HG02938 (cell line): ENCODE data around the gene CIRBP.

Experiments
- ATAC-seq: cut with Tn5 transposase; IDR thresholded peaks from one replicate; pipeline ENCODE4 v1.9.1; 2021; ENCODE audit warnings: mild to moderate bottlenecking, moderate library complexity; ENCODE audit not compliant: unreplicated experiment

CIRBP gene

DNA sequence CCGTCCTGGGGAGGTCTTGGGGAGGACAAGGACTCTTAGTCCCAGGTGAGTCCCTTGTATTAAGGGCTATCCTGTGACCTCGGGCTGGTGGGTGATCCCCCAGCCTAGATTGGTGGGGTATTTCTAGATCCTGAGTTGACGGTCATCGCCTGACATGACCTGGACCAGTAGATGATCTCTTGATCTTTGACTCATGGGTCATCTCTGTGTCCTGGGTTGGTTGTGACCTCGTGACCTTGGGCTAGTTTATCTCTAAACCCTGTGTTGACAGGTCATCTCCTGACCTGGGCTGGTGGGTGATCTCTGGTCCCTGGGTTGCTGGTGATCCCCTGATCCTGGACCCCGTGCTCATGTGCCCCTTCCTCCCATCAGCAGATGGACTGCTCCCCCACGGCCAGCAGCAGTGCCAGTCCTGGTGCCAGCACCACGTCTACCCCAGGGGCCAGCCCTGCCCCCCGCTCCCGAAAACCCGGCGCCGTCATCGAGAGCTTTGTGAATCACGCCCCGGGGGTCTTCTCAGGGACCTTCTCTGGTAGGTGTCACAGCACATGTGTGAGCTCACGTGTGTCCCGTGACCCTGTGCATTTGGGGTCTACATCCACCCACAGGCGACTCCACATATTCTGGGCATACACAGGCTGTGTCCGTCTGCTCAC lies 14.5 kb upstream of the CIRBP start:
- no peak for ATAC-seq

DNA sequence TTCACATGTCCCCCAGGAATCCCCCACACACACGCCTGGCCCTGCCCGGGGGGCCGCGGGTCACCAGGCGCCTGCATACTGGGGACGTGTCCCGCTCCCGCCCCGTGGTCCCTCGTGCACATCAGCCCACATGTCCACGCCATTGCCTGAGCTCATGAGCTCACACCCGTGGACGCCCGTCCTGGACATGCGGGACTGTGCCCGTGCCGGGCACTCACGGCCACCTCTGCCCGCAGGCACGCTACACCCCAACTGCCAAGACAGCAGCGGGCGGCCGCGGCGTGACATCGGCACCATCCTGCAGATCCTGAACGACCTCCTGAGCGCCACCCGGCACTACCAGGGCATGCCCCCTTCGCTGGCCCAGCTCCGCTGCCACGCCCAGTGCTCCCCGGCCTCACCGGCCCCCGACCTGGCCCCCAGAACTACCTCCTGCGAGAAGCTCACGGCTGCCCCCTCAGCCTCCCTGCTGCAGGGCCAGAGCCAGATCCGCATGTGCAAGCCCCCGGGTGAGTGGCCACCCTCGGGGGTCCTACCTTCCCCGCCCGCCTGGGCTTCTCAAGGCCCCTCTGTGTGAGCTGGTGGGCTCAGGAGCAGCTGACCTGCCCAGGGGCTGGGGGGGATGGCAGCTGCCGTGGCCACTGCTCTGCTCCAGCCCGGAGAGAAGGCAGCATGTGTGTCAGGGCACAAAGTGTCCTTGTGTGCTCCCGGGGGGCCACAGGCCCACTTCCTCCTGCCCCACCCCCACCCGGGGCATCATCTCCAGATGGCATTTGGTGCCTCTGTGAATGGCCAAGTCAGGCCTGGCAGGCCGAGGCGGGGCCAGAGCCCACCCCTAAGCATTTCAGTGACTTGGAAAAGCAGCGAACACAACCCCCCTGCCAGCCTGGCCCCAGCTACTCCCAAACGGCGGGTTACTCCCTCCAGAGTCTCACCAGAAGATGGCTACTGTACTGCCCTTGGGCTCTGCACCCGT lies 13.7 kb upstream of the CIRBP start:
- ATAC-seq, result no peak

DNA sequence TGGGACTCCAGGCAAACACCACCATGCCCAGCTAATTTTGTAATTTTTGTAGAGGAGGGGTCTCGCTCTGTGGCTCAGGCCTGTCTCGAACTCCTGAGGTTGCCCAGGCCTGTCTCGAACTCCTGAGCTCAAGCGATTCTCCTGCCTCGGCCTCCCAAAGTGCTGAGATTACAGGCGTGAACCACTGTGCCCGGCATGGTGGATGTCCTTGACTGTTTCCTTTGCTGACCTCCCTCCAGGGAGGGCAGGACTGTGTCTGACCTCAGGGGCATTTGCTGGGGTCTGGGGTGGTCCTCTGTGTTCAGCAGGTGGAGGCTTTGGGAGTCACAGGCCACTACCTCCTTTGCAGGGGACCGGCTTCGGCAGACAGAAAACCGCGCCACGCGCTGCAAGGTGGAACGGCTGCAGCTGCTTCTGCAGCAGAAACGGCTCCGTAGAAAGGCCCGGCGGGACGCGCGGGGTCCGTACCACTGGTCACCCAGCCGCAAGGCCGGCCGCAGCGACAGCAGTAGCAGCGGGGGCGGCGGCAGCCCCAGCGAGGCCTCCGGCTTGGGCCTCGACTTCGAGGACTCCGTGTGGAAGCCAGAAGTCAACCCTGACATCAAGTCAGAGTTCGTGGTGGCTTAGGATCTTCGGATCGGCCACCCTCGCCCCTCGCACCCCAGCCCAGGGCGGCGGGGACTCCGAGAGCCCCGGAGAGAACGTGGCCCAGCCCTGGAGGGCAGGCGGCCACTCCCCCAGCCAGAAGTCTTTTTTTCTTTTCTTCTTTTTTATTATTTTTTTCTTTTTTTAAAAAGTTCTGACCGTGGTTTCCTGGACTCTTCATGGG lies 12.3 kb upstream of the CIRBP start:
- ATAC-seq, result no peak

DNA sequence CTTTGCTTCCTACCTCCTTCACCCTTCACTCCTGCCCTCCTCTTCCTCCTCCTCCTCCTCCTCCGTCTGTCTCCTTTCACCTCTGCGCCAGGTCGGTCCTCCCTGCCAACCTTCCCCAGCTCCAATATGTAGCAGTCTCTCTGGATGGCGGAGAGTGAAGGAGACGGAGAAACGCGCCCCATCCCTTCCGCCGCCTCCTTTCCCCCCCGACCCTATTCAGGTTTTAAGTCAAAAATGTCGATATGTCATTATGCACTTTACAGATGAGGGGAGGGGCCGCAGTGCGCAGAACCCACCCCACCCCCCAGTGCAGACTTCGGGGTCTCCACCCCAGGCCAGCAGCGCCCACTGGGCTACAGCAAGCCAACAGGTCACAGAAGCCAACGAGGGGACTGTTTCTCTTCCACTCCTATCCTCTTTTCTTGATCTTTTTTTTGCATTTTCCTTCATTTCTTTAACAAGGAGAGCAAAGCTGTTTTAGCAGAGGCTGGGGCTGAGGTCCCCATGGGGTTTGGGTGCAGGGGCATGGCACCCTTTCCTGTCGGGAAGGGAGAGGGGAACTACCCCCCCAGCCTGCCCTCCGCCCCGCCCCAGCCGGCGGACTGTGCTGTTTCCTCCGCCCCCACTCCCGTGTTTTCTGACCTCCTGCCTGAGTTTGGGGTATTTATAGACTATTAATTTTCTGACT lies 11.5 kb upstream of the CIRBP start:
- ATAC-seq, result no peak

DNA sequence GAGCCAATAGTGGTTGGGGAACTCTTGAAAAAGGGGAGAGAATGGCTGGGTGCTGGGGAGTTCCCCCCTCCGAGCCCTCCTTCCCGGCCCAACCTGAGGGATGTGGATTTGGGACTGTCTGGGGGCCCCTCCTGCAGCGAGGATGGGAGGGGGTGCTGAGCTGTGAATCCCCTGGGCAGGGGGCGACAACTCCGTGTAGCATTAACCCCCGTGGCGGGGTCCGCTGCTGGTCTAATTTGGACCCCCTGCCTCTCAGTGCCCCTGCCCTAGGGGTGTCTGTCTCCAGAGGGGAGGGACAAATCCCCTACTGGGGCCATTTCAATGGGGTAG lies 11.0 kb upstream of the CIRBP start:
- no peak for ATAC-seq

DNA sequence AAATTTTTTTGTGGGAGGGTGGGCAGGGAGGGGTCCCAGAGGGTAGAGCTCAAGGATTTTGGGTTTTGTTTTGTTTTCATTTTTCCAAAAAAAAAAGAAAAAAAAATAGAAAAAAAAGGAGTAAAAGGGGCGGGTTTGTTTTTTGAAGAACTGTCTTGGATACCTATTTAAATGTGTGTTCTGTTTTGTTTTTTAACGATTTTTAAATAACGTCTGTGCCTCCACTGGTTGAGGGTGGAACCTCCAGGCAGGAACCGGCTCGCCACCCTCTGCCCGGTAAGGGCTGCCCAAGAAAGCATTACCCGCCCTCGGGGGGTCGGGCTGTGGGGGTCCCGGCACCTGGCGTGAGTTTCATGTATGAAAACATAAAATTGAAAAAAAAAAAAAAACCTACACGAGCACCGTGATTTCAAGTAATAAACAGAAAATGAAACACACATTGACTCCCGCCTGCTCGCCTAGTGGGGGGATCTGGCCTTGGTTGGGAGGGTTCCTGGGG lies 10.4 kb upstream of the CIRBP start:
- no peak for ATAC-seq

DNA sequence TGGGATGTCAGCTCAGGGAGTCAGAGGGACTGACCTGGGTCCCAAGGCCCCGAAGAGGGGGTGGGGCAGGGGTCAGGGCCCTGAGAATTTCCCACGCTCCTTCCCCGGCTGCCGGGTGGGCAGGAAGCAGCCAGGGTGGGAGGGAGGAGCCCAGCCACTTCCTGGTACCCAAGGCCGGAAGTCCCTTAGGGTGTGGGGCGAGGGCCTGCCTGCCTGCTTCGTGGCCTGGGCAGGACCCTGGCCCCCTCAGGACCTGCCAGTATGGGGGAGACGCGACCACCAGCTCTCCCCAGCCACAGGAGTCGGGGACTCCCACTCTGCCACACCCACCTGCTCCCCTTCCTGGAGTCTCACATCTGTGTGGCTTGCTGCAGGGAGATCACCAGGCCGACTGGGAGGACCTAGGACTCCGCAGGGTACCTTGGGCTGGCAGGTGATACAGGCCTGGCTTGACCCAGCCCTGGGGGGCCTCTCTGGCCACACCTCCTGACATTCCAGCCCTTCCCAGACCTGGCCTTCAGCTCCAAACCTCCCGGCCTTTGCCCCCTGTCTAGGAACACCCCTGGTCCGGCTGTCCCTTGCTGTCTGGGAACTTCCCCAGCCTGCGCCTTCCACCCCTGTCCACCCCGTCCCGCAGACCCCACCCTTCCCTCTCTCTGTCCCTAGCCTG lies 9.8 kb upstream of the CIRBP start:
- ATAC-seq, result no peak

DNA sequence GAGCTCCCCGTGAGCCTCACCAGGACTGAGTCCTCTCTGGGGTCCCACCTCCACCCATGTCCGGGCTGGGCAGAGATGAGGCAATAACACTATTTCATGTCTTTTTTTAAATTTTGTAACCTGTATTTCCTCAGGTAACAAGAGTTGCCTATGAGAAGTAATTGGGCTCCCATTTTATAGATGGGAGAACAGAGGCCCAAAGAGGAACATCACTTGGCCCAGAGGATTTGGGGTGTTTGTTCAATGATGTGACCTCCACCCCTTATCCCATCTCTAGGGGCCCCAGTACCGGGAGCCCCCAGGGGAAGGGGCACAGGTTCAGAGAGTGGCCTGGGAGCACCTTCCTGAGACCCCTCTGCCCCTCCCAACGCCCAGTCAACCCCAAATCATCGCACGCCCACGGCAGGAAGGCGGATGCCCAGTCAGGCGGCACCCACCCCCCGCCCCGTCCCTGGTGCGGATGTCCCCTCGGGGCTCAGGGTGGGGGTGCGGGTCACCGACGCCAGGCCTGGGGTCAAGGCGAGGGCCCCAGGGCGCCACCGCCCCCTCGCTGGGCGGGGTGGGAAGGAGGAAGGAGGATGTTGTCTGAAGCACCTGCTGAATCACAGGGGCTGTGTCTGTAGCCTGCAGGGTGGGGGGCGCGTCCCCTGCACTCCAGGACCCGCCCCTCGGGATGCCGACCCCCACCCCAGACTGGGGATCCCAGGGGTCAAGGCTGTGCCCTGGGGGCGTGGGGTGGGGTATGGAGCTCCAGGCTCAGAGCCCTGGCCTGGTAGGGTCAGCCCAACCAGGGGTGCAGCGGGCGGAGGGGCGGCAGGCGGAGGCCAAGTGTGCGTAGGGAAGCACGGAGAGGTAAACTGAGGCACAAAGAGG lies 9.0 kb upstream of the CIRBP start:
- peak; percentile 7 for ATAC-seq

DNA sequence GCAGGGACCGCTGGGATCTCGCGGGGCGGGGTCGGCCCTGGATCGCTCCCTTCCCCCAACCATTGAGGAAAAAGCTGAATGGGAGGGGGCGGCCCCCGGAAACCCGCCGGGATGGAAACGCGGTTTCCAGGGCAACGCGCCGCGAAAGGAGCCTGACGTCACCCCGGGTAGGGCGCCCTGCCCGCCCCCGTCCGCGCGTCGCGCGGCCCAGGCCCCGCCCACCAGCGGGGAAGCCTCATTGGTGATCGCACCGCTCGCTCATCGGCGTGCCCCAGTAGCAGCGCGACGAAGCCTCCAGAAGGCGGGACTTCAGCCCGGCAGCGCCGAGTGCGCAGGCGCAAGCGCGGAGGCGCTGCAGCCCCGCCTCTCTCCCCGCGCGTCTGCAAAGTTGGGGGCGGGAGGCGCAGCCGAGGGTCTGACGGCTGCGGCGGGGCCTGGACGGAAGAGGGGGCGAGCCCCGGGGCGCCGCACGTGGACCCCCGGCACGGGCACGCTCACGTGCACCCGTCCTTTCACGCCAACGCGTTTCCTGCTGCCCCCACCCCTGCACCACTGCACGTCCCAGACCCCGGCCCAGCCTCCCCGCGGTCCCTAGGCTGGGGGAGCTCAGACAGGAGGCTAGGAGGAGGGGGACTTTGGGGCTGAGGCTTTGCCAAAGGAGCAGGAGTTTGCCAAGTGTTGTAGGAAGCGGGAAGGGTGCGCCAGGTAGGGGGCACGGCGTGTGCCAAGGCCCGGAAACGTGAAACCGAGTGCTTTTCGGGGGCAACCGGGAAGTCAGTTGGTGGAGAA lies 8.2 kb upstream of the CIRBP start:
- ATAC-seq, result peak; percentile 40

DNA sequence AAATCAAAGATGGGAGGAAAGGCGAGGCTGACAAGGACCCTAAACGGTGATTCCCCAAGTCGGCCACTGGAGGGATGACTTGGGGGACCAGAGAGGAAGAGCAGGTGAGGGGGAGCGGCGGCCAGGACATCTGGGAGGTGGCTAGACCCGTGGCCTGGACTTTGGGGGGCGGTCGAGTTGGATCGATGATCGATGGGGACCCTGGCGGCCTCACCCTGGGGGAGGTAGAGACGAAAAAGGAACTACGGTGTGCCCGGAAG lies 7.7 kb upstream of the CIRBP start:
- ATAC-seq, result no peak

DNA sequence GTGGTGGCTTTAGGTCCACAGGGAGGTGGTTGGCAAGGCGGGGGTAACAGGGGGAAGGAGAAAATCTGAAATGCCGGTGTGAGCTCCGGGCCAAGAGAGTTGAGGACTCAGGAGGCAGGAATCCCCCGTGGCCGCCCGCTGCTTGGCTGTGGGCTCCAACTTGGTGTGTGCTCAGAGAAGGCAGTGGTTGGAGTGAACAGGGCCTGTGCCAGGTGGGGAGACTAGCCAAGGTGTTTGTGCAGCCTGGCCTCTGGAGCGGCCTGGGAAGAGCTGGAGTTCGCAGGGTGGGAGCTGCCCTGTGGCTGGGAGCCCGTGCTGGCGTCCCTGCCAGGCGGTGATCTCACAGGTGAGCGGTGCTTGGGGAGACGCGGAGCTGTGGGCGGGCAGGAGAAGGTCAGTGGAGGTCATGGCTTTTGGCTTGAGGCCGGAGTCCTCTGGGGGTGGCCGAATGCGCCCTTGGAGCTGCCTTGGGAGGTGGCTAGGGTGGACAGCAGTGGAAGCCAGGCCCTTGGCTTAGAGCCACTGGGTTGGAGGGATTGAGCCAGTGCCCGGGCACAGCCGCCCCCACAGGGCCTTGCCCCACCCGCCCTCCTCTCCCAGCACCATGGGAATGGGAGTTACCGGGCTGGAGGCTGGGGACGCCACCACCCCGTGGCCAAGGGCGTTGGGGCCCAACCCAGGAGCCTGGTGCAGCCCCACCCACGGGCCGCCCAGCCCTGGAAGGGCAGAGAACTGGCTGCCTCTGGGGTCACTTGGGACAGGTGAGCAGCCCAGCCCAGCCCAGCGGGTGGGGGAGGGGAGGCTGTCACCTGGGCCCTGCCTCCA lies 7.1 kb upstream of the CIRBP start:
- no peak for ATAC-seq

DNA sequence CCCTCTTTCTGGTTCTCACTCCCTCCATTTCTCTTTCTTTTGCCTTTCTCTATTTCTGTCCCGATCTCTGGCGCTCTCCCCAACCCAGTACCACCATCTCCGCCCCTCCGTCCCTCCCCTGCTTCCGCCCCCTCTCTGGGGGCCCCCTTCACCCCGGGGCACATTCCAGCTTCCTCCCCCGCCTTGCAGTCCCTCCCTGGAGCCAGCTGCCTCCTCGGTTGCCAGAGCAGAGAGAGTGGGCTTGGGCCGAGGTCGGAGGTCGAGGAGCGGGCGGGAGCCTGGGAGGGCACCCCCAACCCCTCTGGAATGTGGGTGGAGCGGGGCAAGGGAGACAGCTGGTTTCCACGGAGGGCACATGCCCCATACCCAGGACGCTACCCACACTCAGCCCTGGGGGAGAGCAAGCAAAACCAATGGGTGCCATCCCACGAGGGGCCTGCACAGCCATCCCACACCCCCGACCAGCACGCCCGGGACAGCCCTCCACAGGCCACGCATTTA lies 6.5 kb upstream of the CIRBP start:
- ATAC-seq, result no peak

DNA sequence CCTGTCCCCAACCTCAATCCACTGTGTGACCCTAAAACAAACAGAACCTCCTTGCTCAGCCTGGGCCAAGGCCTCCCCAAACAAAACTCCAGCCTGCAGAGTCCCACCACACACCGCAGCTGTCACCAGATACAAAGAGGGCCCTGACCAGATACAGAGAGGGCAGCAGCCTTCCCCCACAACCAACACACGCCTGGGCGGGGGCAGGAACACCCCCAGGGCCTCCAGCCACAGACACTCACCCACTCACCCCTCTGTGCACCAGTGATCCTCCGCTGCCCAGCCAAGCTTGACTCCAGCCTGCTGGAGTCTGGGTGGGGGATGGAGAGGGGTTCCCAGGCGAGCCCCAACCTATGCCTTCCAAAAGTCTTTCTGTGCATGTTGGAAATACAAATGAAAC lies 5.9 kb upstream of the CIRBP start:
- ATAC-seq, result no peak

DNA sequence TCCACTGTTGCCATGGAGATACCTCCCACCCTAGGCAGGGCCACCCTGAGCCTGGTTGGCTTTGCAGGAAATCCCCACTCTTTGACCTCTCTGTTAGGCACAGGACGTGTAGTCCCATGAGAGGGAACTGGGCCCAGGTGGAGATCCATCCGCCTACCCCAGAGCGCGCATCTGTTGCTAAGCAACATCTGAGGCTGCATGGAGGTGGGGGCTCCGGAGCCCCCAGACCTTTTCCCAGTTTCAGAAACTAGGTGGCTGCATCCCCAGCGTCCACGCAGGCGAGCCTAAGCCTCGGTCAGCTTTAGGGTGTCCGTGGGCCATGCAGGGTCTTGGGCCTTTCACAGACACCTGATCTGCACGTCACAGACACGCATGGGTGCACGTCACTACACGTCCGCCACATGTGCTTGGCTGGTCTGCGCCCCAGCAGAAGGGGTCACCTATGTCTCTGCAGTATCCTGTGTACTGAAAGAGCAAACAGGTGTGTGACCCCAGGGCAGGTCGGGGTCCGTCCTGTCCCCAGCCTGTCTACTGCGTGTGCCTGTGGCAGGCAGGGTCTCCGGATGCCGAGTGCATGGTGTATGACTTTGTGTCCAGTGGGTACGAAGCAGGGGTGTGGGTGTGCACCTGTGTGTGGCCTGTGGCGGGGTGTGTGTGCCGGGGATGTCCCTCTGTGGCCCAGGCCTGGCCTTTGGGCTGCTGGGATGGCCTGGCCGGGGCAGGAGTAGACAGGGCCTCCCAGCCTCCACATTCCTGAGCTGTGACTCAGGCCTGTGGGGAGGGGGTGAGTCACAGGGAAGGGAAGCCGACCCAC lies 4.1 kb upstream of the CIRBP start:
- no peak for ATAC-seq

DNA sequence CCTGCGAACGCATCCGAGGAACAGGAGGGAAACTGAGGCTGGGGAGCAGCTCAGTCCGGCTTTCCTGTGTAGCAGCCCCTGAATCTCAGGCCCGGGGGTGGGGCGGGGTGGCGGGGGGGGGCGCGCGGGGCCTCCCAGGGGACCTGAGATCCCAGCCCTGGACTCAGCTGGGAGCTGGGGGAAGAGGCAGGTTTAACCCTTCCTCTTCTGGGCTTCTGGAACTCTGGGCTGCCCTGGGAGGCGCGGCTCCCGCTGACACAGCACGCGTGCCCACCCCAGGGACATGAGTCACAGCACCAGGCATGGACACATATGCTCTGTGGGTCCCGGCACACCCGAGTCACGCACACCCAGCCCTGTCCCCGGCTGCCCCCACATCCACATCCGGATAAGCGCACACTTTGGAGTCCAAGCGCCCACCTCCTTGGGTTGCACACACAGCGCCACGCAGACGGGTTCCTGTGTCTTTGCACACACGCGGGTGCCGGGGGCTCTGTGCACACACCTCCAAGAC lies 3.5 kb upstream of the CIRBP start:
- ATAC-seq, result no peak

DNA sequence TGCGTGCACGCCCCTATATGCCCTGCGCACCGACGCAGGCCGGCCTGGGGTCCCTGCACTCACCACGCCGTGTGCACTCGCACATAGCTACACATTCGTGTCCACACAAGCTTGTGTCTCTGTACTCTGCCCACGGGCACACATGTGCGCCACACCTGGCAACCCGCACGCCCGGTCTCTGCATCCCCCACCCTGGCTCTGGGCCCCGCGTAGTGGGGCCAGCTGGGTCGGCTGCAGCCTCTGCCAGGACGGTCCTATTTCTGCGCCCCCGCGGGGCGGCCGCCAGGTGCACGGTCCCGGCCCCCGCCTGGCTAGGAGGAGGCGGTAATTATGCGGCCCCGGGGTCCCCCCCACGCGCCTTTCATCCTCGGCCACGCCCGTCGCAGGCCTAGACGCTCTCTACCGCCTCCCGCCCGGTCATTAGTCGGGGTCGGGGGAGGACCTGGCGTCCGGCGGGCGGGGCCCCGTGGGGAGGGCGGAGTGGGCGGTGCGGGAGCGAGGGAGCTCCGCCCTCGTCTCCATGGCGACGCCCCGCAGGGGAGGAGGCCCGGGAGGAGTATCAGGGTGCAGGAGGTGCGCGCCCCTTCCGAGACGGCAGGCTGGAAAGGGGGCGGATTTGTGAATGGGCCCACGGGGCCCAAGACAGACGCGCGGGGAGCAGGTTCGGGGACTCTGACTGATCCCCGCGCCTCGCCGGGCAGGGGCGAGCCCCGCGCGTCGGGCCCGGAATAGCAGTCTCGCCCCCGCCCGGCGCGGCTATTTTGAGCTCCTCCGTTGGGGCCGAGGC lies 2.8 kb upstream of the CIRBP start:
- ATAC-seq, result peak; percentile 23
